Activated CD4-positive, alpha-beta T cell treated with anti-CD3 and anti-CD28 coated beads, Interleukin-2, Interleukin-4, amounts not matched to agents 100 ng/mL and 50 ng/mL, durations not matched to agents 16 hours and 8 hours (primary cell): Measurements from ENCODE around the gene MAN1A2.

ENCODE experiments used
- DNase-seq: peaks from one replicate; pipeline ENCODE4 v3.0.0-alpha.2; 2020; ENCODE audit warnings: low spot score

MAN1A2 gene

DNA sequence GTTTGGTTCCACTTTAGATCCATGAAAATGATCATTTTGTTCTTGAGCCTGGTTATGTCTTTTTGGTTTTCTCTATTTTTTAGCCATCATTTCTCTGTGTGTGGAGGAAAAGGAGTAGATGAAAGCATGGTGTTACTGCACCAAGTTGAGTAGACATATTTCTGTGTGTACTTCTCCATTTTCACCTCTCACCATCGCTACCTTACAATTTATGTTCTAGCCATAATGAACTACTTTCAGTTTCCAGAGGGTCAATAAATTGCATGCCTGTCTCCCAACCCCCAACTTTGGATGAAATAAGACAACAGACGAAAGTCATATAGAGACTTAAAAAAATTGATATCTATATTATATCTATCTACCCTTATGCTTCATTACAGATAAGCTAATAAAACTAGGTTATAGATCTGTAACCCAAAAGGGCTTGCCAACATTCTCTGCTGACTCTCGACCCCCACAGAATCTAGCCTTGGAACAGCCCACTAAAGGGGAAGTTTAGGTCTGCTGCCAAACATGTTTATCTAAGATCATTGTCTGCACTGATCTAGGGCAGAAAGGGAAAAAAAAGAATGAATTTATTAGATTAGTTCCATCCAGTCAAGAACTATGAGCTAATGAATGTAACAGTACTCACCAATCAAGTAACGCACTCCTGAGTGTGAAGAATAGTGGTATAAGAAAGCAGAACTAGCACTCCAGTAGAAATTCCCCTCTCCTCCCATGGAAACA, 7.5 kb upstream of the MAN1A2 start:
- no peak for DNase-seq

DNA sequence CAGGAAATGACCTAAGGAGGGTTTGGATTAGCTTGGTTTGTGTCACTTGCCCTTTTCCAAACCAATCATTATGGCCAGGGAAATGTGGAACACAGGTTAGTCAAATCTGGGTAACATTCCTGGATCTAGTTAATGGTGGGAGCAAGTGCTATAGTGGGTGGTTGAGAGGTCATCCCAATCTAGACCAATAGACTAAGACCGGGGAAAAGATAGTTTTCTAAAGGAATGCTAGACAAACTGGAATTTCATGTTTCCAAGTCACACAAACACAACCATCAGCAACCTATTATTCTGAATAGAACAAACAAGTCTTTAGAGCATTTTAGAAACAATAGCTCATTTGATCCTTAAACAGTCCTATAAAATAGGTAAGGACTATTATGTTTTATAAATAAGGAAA, 4.3 kb upstream of the MAN1A2 start:
- no peak for DNase-seq

DNA sequence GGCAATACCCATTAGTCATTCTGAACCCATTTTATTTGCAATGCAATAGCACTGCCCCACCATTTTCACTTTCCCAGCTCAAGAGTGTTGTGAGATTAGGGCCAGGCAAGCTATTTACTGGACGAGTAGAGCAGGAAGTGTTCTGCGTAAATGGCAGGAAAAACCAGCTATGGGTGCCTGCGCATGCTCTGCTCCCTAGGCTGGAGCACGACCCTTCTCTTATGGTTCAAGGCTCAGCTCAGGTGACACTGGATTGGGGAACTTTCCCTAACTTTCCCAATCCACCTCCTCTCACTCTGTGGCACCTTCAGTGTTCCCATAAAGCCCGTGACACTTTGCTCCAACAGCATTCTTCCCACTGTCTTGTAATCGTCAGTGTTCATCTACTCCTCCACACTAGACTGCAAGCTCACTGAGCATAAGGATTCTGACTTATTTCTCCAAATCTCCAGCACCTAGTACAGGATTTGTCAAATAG, 3.6 kb upstream of the MAN1A2 start:
- peak; percentile 66 for DNase-seq

DNA sequence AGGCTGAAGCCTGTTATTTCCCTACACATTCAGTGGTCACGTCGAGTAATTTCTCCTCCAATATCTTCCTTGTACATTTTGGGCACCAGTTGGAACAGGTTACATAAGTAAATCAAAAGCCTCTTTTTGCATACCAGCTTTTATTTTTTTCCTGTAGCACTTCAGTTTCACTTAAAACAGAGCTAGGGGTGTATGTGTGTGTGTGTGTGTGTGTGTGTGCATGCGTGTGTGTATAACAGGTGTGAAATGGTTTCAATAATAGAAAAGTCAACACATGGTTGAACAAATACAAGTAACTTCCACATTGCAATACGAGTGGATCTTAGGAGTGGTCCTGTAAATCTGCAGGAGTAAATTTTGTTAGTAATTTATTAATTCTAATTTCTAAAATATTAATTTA, 3.0 kb upstream of the MAN1A2 start:
- no peak for DNase-seq

DNA sequence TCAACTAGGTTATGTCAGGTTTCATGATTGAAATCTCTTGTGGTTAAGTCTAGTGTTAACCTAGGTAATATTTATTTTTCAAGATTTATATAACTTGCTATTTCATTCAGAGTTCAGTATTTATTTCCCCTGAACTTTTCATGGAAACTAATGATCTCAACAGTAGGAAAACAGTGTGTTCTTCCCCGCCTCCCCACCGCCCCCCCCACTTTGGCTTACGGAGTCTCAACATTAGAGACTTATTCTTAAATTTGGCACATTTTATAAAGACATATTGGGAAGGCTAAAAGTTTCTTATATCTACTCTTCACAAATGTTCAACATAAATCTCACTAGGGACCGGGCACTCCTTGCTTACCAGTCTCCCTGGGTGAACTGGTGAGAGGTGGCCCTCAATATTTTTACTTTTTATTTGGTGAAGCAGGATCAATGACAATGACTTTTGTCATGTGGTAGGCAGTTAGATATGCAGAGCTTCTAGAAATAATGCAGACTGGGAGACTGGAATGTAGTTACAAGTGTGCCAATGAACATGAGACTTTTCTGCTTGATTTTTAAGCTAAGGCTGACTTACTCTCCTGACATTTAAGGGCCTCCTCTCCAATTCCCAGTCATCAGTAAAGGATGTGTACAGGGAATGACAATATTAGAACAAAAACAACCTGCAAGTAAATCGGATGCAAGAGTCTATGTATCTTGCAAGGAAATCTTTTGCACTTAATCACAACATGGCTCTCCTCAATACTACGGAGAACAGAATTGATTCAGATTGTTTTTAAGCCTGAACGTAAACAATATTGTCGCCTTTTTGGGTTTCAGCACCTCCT, 1.7 kb upstream of the MAN1A2 start:
- no peak for DNase-seq

DNA sequence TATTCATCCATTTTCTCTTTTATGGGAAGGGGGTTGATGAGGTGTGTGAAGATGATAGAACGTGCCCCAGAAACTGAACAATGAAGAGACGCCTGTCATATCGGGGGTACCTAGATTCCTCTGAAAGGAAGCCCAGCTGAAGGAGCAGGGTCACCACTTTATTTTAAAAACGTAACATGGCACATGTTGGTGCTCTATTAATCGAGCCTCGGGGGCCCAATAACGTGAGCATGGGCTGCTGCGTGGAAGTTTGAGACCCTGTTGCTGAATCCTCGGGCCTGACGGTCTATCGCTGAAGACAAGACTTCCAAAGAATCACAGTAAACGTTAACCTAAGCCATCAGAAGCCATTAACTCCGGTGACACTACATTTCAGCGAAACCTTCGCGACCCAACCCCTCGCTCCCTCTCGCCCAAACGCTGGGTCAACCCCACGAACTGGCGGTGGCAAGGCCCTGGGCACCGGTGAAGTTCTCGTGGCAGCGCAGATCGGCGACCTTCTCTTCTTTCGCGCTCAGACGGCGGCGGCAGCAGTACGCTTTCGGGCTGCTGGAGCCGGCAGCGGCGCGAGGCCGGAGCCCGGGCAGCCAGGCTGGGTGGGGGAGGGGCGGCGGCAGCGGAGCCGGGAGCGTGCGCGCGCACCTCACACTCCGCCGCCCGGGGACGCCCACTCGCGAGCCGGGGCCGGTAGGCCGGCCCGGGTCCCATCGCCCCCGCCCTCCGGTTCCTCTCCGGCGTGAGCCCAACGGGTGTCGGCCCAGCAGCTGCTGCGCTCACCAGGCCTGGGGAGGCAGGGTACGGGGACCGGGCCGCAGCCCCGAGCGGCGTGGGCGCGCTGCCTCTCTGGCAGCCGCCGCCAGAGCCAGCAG, 838 bp upstream of the MAN1A2 start:
- peak; percentile 78 for DNase-seq

DNA sequence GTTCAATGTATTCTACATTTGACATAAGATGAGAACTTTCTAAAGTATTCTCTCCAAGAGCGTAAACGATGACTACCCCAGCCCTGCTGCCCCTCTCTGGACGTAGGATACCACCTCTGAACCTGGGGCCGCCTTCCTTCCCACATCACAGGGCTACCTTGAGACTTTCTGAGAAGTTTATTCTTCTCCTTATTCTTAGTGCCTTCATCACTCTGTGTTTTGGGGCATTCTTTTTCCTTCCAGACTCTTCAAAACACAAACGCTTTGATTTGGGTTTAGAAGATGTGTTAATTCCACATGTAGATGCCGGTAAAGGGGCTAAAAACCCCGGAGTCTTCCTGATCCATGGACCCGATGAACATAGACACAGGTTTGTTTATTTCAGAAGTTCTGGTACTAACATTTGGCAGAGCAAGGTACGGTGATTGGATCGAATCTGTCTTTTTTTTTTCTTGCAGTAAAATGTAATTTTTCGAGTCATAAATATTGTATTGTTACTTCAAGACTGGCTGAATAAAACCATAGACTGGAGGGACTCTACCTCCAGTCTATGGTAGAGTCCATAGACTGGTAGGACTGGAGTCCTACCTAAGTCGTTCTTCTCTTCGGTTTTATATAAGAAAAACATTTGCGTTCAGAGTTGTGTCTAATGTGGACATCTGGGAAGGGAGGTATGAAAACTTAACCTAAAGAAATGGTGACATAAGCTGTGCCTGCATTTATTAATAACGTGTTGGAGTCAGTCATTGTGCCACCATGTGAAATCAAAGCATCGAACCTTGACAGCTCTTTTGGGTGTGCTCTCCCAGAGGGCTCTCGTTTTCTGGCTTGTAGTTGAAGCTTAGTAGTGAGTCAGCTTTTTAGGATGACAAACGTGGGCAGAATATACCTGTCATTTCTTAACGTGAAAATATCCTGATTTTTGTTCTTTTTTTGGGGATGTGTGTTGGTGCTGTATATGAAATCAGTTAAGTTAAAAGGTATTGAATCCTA, 1.2 kb downstream of the MAN1A2 start:
- DNase-seq = peak; percentile 59

DNA sequence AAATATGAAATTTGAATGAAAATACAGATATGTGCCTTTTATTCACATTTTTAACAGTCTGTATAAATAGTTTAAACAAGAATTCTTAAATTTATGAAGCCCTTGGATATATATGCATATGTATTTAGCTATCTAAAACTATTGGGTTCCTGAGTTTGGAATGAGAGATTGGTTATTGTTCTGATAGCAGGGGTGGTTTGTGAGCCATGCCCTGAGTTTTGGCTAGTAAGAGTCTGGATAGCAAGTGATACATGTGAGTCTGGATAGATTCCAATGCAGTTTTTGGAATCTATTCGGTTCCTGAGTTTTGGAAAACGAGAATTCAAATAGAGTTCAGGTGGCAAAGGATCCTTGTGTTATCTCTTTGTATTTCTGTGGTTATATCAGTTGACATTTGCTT, 2.8 kb downstream of the MAN1A2 start:
- no peak for DNase-seq

DNA sequence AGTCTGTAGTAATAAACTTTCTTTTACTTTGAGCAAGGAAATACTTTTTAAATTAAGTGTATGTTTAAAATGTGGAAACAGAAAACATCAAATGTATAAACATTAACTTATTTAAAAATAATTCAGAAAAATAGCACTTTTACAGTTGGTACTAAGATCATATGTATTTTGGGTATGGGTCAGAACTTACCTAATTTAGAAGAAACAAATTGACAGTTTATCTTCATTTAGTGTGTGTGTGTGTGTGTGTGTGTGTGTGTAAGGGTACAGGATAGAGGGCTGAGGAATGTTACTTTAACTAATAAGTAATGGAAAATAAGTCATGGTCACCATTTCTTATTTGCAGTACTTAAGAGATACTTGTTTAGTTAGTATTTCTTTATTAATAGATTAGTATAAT, 3.3 kb downstream of the MAN1A2 start:
- no peak for DNase-seq

DNA sequence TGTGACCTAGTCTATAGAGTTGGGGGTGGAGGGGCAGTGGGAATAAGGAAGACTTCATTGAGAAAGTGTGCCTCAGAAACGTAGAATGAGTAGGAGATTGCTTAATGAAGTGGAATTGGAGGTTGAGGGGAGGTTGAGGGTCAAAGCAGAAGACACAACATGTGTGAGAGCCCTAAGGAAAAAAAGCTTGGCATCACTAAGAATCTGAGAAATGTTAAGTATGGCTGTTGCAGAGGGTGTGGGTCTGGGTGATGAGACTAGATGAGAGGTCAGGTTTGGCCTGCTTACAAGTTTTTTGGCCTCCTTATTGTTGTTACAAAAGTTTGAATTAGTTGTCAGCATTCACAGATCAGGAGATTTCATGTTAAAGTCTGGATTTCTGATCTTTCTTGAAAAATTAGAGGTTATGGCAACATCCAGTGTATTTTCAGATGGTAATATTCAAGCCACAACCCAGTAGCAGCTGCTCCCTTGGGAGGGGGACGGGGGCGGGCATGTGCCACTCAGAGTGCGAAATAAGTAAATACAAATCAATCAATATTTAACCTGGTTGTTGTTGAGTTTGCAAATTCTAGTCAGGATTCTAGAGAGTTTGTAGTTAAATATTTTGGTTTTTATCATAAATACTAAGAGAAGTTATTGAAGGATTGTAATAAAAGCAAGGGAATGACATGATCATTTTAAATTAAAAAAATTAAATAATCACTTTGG, 4.3 kb downstream of the MAN1A2 start:
- no peak for DNase-seq

DNA sequence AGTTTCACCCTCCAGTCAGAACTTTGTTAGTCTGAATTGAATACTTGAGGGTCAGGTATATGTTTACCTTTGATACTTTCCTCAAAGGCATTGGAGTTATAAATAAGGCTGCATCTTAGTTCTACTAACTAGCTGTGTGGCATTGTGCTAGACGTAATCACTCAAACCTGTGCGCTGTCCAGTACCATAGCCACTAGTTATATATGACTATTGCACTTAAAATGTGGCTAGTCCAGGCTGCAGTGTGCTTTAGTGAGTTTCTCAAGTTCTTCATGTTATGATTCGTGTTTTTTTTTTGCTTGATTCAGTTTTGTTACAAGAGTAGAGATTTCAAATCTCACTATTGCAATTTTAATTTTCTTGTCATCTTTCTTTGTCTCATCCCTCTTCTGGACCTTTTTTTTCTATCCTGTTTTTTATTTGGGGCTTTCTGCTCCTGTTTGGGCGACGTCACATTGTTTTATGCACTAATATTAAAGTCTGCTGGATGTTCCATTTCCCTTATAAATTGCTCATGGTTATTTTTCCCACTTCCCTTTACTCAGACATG, 5.7 kb downstream of the MAN1A2 start:
- no peak for DNase-seq

DNA sequence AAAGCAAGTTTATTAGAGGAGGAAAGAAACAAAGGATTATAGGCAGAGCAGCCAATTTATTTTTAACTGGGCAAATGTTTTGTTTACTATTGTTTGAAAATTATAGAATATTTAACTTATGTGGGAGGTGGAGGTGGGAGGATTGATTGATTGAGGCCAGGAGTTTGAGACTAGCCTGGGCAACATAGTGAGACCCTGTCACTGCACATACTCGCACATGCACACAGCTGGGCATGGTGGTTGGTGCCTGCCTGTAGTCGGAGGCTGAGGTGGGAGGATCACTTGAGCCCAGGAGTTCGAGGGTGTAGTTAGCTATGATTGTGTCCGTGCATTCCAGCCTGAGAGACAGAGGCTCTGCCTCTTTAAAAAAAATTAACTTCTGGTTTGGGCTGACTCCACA, 6.7 kb downstream of the MAN1A2 start:
- no peak for DNase-seq

DNA sequence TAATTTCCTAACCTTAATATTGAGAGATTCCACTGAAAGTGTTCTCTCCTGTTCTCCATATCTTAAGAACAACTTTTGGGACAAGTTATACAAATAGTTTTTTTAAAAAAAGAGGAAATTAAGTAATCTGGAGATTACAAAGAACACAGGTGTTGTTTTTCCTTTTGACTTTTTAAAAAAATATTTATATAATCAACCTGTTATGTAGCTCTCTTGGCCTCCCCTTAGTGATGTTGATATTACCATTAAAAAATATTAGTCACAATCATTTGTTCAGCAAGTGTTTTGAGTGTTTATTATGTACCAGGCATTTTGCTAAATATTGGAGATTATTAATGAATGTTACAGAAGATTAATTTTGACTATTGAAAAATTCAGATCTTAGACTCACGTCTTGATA, 8.1 kb downstream of the MAN1A2 start:
- no peak for DNase-seq

DNA sequence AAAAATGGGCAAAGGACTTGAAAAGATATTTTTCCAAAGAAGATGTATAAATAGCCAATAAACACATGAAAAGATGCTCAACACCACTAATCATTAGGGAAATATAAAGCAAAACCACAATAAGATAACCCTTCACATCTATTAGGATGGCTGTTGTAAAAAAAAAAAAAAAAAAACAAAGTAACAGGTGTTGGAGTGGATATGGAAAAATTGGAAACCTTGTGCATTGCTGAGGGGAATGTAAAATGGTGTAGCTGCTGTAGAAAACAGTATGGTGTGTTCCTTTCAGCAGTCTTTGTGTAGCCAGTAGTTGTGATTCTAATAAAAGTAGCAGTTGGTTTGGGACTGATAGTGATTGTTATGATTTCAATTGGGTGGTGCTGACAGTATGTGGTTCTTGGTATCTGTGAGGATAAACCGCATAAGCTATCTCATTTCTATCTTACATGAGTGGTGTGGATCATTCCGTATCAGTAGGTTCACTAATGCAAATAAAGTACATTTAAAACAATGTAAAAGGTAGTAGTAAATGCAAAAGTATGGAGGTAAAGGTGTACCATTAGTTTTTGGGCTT, 19.9 kb downstream of the MAN1A2 start:
- DNase-seq = no peak

DNA sequence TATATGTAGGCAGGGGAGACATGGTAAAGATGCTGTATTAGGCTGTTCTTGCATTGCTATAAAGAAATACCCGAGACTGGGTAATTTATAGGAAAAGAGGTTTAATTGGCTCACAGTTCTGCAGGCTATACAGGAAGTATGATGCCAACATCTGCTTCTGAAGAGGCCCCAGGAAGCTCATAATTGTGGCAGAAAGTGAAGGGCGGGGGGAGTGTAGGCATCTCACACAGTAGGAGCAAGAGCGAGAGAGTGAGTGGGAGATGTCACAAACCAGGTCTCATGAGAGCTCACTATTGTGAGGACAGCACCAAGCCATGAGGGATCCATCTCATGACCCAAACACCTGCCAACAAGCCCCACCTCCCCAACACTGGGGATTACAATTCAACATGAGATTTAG, 21.1 kb downstream of the MAN1A2 start:
- DNase-seq = no peak

DNA sequence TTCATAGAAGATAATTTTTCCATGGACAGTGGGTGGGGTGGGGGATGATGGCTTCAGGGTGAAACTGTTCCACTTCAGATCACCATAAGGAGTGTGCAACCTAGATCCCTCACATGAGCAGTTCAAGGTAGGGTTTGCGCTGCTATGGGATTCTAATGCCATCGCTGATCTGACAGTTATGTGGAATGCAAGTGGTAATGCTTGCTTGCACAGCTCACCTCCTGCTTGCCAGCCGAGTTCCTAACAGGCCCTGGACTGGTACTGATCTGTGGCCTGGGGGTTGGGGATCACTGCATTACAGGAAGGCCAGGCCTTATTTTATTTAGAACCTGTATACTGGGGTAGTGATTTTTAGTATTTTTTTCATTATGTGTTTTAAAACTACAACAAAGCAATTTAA, 22.0 kb downstream of the MAN1A2 start:
- no peak for DNase-seq

DNA sequence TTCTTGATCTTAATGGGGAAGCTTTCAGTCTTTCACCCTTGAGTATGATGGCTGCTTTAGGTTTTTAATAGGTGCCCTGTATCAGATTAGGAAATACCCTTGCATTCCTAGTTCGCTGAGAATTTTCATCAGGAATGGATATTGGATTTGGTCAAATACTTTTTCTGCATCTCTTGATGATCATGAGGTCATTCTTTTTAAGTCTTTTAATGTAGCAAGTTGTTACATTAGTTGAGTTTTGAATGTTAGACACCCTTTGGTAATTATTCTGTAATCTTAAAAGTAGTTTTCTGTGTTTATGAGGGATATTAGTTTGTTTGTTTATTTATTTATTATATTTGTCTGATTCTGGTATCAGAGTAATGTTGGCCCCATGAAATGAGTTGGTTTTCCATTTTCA, 22.5 kb downstream of the MAN1A2 start:
- no peak for DNase-seq

DNA sequence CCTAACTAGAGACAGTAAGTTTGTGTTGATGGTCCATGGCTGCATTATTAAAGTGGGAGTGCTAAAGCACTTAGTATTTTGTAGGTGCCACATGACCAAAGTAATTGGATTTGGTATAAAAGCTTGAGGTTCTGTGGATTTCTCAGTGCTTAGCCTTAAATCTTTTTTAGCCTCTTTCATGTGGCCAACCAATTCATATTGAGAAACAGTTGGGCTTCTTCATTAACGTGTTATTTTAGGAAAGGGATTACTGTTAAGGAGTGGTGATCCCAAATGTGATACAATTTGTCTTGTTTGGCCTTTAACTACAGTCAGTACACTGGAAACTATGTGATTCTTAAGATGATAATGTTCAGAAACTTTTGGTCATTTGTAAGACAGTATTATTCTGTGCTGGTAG, 25.5 kb downstream of the MAN1A2 start:
- DNase-seq = no peak

DNA sequence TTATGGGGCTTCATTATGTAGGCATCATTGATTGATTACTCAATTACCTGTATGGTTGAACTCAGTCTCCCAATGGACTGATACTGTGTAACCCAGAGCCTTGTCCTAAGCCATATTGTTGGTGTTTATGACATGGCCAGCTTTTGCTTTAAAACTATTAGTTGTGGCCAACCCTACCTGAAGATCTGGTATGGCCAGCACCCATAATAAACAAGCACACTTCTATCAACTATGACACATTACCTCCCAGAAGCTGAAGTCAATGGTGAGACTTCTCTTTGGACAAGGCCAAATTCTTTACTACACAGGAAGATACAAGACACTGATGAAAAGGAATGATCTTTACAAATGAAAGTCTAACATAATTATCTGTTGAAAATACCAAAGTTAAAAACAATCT, 28.8 kb downstream of the MAN1A2 start:
- DNase-seq = no peak

DNA sequence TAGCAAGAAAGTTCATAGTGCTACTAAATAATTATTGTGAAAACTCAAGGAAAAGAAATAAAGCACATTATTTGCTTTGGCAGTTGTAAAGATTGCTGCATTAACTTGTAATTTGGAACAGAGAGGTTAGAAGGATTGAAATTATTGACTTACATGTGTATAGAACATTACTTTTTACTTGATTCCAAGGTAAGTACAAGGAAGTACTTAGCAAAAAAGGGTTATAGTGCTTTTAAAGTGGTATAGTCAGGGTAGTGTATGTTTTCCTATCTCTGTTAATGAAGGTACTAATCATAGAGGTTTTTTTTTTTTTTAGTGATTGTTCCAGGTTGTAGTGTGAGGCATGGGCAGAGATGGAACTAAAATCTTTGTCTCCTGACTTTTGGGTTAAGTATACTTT, 29.4 kb downstream of the MAN1A2 start:
- DNase-seq = no peak
